ENCODE measurements around the gene DCUN1D3.

DNA sequence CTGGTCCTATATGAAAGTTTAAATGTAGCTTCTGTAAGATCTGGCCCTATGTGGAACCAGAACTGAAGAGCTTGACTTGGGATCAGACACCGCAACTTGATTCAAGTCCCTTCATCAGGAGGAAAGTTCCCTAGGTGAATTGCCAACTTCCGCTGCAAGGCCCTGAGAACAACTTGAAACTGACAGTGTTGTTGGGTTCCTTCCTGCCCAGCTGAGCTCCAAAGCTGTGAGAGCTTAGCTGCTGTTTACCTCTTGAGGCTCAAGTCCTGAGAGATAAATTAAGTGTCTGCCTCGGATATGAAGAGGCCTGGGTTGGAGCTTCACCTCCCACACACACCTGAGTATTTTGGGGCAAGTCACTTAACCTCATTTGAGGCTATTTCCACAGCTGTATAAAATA, 49.2 kb downstream of the DCUN1D3 start:
- TF ChIP-seq, protein P1, sequence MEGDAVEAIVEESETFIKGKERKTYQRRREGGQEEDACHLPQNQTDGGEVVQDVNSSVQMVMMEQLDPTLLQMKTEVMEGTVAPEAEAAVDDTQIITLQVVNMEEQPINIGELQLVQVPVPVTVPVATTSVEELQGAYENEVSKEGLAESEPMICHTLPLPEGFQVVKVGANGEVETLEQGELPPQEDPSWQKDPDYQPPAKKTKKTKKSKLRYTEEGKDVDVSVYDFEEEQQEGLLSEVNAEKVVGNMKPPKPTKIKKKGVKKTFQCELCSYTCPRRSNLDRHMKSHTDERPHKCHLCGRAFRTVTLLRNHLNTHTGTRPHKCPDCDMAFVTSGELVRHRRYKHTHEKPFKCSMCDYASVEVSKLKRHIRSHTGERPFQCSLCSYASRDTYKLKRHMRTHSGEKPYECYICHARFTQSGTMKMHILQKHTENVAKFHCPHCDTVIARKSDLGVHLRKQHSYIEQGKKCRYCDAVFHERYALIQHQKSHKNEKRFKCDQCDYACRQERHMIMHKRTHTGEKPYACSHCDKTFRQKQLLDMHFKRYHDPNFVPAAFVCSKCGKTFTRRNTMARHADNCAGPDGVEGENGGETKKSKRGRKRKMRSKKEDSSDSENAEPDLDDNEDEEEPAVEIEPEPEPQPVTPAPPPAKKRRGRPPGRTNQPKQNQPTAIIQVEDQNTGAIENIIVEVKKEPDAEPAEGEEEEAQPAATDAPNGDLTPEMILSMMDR (IDR thresholded peaks at IDR 0.05), result no peak
- TF ChIP-seq EP300 (IDR thresholded peaks at IDR 0.05), result no peak
- TF ChIP-seq POLR2A (IDR thresholded peaks at IDR 0.05), result no peak
